ELF-1 (cell line): ENCODE data around the gene PTOV1.

Experiments
- DNase-seq: peaks from one replicate; pipeline ENCODE4 v3.0.0-alpha.2; 2016; ENCODE audit warnings: low read depth, low spot score

Gene PTOV1

DNA sequence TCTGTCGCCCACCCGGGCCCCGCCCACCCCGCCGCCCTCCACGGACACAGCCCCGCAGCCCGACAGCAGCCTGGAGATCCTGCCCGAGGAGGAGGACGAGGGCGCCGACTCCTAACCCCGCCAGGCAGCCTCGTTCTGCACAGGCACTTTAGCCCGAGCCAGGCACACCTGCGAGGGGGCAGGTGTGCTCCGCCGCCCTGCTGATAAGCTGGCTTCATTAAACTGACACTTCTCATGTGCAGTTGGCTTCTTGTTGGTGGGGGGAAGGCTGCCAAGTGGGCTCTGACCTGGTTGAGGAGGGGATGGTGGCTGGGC, 37.5 kb downstream of the PTOV1 start:
- DNase-seq: no peak

DNA sequence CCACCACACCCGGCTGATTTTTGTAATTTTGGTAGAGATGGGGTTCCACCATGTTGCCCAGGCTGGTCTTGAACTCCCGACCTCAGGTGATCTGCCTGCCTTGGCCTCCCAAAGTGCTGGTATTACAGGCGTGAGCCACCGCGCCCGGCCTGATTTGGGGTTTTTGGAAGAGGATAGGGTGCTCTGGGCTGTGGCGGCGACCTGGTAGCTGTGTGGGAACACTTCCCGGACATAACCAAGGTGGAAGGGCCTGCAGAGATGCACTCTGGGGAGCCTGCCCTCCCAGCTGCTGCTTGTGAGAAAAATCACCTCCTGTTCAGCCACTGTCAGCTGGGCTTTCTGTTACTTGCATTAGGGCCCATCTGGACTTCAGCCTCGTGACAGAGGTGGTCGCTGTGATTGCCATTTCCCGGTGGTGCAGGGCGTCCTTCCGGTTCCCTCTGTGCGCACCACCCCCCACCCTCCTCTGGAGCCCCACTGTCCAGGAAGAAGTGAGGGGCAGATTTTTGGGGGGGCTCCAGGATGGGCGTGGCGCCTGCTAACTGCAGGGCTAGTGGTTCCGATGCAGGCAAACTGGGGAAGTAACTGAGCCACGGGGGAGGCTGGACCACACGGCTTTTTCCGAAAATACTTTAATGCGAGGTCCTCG, 38.2 kb downstream of the PTOV1 start:
- no peak for DNase-seq

DNA sequence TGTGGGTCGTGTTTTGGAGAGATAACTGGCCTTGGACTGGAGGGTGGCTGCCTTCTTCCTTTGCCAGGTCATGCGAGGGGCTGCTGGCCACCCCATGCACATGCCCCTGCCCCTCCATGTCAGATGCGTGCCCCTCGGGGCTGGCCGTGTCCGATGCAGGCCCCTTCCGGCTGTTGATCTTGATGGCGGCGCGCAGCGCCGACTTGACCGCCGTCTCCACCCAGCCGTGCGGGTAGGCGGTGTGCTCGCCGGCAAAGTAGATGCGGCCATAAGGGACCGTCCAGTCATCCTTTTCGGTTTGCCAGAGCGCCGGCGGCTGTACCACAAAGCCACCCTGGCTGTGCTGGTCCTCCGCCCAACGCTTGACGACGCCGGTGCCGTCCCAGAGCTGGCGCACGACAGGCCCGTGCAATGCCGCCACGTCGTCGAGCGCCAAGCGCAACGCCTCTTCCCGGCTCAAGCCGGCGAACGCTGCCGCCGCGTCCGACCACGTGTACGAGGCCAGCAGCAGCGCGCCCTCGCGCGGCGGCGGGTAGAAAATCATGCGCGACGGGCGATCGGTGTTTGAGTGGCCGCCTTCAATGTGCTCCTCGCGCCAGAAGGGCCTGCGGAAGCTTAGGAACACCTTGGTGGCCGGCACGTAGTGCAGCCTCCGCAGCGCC, 38.9 kb downstream of the PTOV1 start:
- peak; percentile 99 for DNase-seq

DNA sequence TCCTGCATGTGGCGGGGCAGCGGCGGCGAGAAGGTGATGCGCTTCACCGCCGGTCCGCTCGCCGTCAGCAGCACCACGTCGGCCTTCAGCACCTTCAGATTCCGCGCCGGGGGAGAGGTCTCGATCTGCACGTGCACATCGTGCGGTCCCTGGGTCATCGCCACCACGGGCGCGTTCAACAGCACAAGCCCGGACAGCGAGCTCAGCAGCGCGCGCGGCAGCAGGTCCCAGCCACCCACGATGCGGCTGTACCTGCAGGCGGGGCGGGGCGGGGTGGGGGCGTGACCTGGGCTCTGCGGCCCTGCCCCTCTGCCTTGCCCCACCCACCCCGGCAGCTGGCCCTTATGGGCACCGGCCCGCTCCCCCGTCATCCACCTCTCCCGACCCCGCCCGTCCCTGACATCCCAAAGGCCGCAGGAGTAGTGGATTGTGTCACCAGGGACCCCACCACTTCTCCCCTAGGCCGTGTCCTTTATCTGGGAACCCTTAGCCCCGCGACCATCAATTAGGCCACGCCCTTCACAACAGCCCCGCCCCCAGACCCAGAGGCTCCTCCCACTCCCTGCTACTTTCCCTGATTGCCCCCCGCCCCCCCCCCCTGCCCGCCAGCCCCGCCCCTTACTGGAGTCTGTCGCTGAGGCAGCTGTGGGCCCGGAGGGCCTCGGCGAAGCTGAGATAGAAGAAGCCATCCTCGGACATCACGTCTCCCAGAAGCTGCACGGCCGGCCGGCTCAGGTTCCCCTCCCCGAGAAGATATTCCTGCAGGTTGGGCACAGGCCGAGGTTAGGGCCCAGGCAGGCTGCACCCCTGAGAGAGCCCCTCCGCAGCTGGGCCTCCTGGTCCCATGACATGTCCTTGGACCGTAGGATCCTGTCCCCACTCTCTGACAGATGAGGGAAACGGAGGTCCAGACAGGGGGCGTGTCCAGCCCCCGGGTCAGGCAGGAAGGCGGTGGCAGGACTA, 39.7 kb downstream of the PTOV1 start:
- peak; percentile 78 for DNase-seq

DNA sequence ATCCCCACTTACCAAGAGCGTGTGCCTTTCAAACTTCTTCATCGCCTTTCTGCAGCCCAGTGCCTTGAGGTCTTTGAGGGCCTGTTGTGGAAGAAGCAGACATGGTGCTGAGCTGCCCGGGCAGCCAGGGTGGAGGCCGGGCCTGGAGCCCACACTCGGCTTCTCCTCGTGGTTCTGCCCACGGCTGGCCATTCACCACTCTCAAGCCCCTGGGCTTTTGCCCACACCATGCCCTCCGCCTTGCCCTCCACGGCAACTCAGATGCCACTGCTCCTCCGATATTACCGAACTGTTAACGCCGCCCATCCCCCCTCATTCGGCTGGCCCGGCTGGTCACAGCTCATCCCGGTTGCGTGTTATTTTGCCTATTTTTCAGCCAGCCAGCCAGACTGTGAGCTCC, 40.4 kb downstream of the PTOV1 start:
- no peak for DNase-seq

DNA sequence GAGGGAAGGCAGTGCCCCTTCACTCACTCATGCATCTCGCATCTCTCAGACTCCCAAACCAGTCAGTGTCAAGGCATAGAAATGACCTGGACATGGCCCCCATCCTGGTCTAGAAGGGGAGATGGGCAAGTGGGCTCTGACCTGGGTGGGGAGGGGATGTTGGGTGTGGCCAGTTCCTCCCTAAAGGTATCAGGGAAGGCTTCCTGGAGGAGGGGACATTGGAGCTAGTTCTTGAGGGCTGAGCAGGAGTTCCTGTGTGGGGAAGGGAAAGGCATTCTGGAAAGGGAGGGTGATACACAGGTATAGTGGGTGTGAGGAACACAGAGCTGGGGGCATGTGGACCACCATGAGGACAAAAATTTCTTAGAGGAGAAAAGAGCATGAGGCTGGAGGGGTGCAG, 41.8 kb downstream of the PTOV1 start:
- DNase-seq: no peak

DNA sequence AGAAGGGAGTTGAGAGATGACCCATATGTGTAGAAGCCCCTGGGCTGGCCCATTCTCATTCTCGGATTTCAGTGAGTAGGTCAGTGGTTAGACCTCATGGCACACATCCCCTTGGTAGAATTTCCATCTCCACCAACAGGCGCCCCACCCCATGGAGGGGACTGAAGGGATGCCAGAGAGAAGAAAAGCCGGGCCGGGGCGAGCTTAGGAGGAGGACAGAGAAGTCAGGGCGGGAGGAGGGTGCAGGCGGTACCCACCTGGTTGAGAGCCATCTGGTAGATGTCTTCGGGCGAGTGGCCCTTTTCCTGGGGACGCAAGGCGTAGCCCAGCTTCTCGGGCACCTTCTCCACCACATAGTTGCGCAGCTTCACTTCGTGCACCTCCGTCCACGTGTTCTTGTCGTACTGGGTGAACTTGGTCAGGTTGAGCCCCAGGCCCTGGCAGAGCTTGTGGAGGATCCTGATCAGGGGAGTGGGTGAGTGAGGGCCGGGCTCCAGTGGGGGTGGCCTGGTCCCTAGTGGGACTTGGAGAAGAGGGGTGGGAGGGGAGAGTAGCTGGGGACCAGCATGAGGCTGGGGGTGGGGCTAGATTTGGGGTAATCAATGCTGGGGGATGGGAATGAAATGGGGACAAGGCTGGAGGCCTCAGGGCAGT, 43.2 kb downstream of the PTOV1 start:
- no peak for DNase-seq

DNA sequence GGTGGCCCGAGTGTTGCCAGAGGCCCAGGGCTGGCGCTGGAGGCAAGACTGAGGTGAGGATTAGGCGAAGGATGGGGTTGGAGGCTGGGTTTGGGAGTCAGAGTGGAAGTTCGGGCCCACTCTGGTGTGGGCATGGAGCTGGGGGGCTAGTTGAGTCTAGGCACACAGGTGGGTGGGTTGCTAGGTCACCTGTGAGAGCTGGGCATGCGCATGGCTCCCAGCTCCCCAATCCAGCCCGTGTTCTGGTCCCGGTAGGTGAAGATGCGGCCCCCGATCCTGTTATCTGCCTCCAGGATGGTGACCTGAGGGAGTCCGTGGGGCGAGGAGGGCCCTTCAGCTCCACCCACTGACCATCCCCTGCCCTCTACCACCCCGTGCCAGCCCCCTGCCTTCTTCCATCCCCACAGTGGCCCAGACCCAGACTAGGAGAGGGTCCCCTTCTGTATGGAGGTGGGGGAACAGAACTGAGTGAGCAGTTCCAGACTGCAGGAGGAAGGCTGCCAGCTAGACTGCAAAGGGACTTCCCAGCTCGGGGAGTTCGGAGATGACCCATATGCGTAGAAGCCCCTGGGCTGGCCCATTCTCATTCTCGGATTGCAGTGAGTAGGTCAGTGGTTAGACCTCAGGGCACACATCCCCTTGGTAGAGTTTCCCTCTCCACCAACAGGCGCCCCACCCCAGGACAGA, 44.1 kb downstream of the PTOV1 start:
- no peak for DNase-seq

DNA sequence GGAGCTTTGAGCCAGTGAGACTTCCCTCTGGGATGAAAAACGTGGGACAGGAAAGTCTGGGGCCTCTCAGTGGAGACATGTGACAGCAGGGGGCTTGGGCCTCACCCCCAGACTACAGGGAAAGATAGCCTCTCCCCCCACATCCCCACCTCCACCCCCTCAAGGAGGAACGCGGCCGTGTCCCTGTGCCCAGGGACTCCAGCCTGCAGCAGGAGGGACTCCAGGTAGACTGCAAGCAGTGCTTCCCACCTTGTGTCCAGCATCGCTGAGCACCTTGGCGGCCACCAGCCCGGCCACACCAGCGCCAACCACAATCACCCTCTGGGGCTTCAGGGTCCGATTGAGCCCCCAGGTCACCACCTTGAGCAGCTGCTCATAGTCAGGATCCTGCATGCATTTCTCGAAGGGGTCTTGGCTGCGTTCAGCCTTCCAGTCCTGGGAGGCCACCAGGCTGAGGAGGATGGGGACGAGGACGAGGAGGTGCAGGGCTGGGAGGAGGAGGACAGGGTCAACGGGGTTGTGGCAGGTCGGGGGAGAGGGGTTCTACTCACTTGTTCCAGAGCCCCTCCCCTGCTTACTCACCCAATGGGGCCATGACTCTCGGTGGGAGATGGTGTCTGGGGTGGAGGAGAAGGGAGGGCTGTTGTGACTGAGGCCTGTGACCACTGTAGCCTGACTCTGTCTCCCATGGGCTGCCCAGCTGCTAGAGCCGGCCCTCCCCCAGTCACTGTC, 44.8 kb downstream of the PTOV1 start:
- no peak for DNase-seq

DNA sequence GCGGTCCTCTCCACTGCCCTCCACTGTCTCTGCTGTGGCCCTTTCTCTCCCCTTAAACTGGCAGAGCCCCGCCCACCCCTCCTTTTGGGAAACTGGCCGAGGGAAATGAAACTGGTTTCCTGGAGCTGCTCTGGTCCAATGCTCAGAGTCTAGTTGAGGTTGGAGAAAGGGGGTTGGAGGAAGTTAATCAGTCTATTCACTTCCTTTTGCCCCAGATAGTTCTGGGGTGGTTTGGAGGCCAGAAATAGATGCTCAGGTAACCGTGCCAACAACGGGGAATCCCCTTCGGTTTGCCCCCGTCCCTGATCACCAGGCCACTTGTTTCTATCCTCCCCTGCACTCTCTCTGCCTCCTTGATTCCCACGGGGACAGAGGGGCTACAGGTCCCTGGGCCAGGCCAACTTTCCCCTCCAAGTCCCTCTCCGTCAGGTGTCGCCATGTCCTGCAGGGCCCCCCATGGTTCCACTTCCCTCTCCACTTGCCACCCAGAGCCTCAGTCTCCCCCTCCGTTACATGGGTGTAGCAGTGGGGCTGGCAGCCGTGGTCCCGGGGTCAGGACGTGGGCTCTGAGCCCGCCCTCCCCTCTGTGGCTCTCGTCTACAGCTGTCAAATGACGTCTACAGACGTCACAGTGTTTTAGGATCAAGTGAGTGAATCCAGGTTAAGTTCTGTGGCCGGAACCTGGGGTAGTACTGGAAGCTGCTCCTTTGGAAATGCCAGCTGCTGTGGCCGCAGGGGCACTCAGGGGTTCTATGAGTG, 46.1 kb downstream of the PTOV1 start, which contains the start of gene IL4I1:
IL4I1 (minus strand) TSS at position 25 of the 759 bp plus-strand sequence. CDS start 727 bp downstream, outside the sequence.
- DNase-seq: no peak

DNA sequence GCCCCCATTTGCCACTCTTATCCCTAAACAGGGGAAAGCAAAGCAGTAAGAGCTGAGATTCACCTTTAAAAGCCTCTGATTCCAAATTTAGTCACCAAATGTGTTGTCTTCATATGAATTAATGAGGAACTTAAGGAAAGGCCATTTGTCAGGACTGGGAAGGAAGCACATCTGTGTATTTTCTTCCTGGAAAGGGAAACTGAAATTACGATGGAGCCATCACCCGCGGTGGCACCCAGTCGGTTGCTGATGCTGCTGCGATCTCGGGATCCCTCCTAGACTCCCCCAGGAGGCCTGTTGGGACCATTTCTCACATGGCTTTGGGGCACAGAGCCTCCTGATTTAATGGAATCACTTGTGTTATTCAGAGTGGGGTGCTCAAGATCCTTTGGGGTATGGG, 53.2 kb downstream of the PTOV1 start:
- no peak for DNase-seq

DNA sequence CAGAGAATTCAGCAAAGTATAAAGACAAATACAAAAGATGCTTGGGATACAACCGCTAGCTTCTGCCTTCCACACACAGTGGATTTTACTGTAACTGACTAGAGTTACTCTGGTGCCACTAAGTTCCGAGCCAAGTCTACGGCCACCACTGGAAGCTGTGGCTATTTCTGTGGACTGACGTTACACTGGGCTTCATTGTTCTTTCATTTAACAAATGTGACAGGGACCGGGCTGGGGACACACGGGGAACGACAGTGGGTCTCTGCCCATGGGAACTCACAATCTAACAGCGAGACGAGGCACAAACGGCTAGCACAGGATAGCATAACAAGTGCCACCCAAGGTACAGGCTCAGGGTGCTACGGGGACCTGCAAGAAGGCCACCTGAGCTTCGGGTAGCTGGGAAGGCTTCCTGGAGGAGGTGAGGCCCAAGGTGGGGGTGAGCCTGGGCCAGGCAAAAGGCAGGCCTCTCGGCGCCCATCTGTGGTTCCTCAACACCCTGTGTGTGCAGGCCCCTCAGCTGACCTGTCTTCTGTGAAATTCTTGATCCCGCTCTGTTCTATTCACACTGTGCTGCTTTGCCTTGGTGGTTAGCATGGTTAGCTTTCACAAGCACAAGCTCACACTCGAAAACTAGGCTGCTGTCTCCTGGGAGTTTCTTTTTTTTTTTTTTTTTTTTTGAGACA, 56.1 kb downstream of the PTOV1 start:
- no peak for DNase-seq

DNA sequence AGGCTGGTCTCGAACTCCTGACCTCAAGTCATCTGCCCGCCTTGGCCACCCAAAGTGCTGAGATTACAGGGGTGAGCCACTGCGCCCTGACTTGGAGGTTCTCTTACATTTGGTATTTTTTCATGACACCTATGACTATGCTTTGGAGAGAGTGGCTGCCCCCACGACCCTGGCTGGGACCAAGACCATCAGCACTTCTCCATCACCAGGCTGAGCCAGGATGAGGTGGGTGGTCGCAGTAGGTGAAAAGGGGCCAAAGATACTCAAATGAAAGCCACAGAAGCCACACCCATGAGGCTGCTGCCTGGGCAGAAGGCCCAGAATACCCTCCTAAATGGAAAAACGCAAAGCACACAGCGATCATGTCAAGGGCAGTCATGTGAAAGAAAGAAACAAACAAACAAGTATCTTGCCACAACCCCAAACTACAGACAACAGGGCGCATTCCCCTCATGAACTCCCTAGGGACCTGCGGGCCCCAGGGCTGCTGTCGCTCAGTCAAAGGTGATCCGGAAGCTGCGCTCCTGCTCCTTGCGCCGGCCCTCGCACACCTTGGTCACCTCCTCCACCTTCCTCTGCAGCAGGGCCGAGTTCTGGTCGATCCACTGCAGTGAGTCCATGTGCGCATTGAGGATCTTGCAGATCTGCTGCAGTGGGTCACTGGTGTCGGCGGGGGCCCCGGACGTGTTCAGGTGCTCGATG, 56.9 kb downstream of the PTOV1 start:
- no peak for DNase-seq

DNA sequence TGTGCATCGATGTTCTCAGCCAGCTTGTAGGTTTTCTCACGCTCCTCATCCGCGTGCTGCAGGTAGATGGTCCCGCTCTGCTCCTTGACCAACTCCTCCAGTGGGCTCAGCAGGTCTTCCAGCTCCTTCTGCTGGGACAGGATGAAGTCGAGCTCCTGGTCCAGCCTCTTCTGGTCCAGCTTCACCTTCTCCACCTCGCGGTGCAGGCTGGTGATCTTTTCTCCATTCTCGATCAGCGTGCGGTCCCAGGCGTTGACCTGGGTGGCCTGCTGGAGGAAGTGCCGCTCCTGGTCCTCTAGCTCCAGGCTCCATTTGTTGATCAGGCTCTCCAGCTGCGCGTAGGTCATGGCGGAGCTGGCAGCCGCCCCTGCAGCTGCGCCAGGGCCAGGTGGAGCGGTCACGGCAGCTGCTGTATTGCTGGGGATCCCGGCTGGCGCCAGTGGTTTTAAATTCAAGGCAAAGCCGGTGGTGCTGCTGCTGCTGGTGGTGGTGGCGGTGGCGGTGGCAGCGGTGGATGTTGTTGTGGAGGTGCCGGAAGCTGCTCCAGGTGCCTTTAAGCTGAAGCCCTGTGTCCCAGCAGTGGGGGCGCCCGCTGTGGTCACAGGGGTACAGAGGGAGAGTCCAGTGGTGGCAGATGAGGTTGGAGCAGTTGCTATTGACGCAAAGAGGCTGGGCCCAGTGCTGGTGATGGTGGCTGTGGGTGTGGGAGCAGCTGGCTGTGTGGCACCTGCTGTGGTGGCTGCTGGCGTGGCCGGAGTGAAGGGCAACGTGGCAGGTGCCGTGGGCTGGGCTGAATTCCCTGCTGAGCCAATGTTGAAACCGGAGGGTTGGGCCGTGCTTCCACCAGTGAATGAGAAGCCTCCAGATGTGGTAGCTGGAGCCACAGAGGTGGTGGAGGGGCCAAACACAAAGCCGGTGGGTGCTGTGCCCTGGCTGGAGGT, 57.8 kb downstream of the PTOV1 start:
- DNase-seq: no peak

DNA sequence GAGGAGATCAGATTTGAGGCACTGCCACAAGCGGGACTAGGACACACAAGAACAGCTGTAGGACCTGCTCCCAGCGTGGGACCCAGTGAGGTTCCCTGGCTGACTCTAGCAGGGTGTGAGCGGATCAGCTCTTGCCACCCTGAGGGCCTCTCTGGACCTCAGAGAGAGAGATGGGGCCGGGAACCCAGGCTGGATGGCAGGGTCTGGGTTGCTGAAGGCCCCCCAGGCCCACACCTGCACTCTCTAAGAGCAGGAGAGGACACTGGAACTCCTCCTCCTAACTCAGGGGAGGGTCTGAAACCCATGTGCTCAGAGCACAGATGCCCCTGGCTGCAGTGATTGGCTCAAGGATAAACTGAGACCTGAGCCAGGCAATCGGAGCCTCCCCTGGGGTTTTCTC, 59.2 kb downstream of the PTOV1 start:
- DNase-seq: no peak
